OCI-LY7 (cell line): ENCODE results near the gene KDM8. TPM values are rescaled to one million over a fixed set of nuclear protein-coding genes. Genes with fewer than 3 reads are reported as not detected.
"Not testable (repeated sequence)": the region's sequence is repeated elsewhere in the genome, so short reads cannot be mapped to it uniquely, and the experiment has no call there.

Source experiments
- BruUV-seq: library from RNA; stranded (reverse); fragments of 400-500 nt; replicated peaks from 2 replicates; lab custom pipeline; 2021; lab: Mats Ljungman, UMichigan
- CTCF ChIA-PET: fragments of 300-600 bp; sonication (Branson Sonifier 250); formaldehyde crosslinking; loops from one replicate; lab custom pipeline; 2022; ENCODE audit warnings: antibody characterized with exemption; ENCODE audit not compliant: unreplicated experiment; lab: Charles Lee
- POLR2A ChIA-PET: fragments of 300-600 bp; sonication (Branson Sonifier 250); formaldehyde crosslinking; loops from one replicate; lab custom pipeline; 2022; ENCODE audit warnings: antibody characterized with exemption; lab: Charles Lee
- DNase-seq: peaks from one replicate; pipeline ENCODE4 v3.0.0-alpha.2; 2015; ENCODE audit warnings: low spot score
- H2AFZ ChIP-seq: fragments of 200-600 bp; sonication (generic), shearing (Covaris generic); 2 replicates; pipeline ENCODE4 v1.6.1; 2014; ENCODE audit warnings: mild to moderate bottlenecking, antibody characterized with exemption, low read length, moderate library complexity
- H3K27ac ChIP-seq: fragments of 200-600 bp; sonication (generic); 2 replicates; pipeline ENCODE4 v1.5.1; 2014; ENCODE audit warnings: mixed run types, low read depth, mild to moderate bottlenecking, moderate library complexity, low read length, inconsistent platforms; ENCODE audit not compliant: poor library complexity, severe bottlenecking
- H3K36me3 ChIP-seq: fragments of 200-600 bp; sonication (generic); 2 replicates; pipeline ENCODE4 v1.6.1; 2014; ENCODE audit warnings: mild to moderate bottlenecking, antibody characterized with exemption, low read length, moderate library complexity, mixed read lengths; ENCODE audit not compliant: insufficient read depth
- H3K4me1 ChIP-seq: fragments of 200-600 bp; sonication (generic); 2 replicates; pipeline ENCODE4 v1.5.1; 2014; ENCODE audit warnings: mild to moderate bottlenecking, low read length; ENCODE audit not compliant: insufficient read depth, poor library complexity, severe bottlenecking
- H3K4me2 ChIP-seq: fragments of 200-600 bp; sonication (generic); 2 replicates; pipeline ENCODE4 v1.6.1; 2014; ENCODE audit warnings: mild to moderate bottlenecking, low read length
- H3K4me3 ChIP-seq: fragments of 200-600 bp; sonication (generic); 2 replicates; pipeline ENCODE4 v1.5.1; 2014; ENCODE audit warnings: mild to moderate bottlenecking, low read depth, low read length; ENCODE audit not compliant: poor library complexity, severe bottlenecking
- H3K79me2 ChIP-seq: fragments of 200-600 bp; sonication (generic); 2 replicates; pipeline ENCODE4 v1.6.1; 2016; ENCODE audit warnings: low read depth, mild to moderate bottlenecking, low read length, moderate library complexity, mixed read lengths; ENCODE audit not compliant: insufficient read depth
- H3K9me2 ChIP-seq: fragments of 200-600 bp; sonication (generic); 2 replicates; pipeline ENCODE4 v1.6.1; 2016; ENCODE audit warnings: mild to moderate bottlenecking, low read length, mixed read lengths; ENCODE audit not compliant: insufficient read depth
- H3K9me3 ChIP-seq: fragments of 200-600 bp; sonication (generic); 2 replicates; pipeline ENCODE4 v1.6.1; 2014; ENCODE audit warnings: mild to moderate bottlenecking, mixed run types, low read length, mixed read lengths
- H4K20me1 ChIP-seq: fragments of 200-600 bp; sonication (generic); 2 replicates; pipeline ENCODE4 v1.6.1; 2014; ENCODE audit warnings: mild to moderate bottlenecking, antibody characterized with exemption, low read length, moderate library complexity, mixed read lengths; ENCODE audit not compliant: insufficient read depth
- EZH2phosphoT487 ChIP-seq: fragments of 200-600 bp; sonication (generic); IDR thresholded peaks from 2 replicates; pipeline ENCODE4 v1.6.1; 2018; ENCODE audit warnings: low read depth, borderline replicate concordance, mild to moderate bottlenecking, mixed run types, antibody characterized with exemption, low read length, moderate library complexity, mixed read lengths
- intact Hi-C: fragments of 100-400 bp; cut with micrococcal nuclease; formaldehyde crosslinking; loops from one replicate; pipeline ENCODE4 v1.10.0; 2022; ENCODE audit not compliant: unreplicated experiment
- total RNA-seq, 2 experiments: library from RNA; depleted of rRNA in 1 of 2; stranded (reverse); fragments of >200 nt in 1 of 2; shearing (Covaris generic) in 1 of 2; gene quantifications; 2 replicates each; pipeline ENCODE4 v1.2.3, GENCODE V29; 2014 to 2022
- TF ChIP-seq, protein P1 (sequence below): fragments of 200-600 bp; sonication (generic); conservative IDR thresholded peaks from 2 replicates; pipeline ENCODE4 v1.5.1; 2014; ENCODE audit warnings: mild to moderate bottlenecking, antibody characterized with exemption, low read length, moderate library complexity, mixed read lengths

Gene KDM8
- total RNA-seq, 2 experiments from 2014 or later: 14.2 to 14.5 TPM

DNA sequence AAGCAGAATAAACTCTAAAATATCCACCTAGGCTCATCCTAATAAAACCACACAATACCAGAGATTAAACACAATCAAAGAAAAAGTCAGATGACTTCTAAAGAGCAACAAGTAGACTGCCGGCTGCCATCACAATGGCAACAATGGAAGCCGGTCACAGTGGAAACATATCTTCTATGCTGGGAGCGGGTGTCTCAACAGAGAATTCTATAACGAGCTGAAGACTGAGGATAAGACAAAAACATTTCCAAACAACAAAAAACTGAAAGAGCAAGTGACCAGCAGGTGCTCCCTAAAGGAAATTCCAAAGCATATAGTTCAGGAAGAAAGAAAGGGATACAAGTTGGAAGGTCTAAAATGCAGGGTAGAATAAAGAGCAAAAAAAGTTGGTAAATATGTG lies 56.4 kb downstream of the KDM8 start:
- peaks cover 12% of the 10 kb centered on the region for H3K4me1 ChIP-seq
- TF ChIP-seq, protein P1, sequence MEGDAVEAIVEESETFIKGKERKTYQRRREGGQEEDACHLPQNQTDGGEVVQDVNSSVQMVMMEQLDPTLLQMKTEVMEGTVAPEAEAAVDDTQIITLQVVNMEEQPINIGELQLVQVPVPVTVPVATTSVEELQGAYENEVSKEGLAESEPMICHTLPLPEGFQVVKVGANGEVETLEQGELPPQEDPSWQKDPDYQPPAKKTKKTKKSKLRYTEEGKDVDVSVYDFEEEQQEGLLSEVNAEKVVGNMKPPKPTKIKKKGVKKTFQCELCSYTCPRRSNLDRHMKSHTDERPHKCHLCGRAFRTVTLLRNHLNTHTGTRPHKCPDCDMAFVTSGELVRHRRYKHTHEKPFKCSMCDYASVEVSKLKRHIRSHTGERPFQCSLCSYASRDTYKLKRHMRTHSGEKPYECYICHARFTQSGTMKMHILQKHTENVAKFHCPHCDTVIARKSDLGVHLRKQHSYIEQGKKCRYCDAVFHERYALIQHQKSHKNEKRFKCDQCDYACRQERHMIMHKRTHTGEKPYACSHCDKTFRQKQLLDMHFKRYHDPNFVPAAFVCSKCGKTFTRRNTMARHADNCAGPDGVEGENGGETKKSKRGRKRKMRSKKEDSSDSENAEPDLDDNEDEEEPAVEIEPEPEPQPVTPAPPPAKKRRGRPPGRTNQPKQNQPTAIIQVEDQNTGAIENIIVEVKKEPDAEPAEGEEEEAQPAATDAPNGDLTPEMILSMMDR: no peak
- no peak for TF ChIP-seq EZH2phosphoT487

DNA sequence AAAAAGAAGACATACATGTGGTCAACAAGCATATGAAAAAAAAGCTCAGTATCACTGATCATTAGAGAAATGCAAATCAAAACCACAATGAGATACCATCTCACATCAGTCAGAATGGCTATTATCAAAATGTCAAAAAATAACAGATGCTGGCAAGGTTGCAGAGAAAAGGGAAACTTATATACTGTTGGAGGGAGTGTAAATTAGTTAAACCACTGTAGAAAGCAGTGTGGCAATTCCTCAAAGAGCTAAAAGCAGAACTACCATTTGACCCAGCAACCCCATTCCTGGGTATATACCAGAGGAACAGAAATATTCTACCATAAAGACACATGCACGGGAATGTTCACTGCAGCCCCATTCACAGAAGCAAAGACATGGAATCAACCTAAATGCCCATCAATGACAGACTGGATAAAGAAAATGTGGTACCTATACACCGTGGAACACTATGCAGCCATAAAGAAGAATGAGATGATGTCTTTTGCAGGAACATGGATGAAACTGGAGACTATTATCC lies 59.6 kb downstream of the KDM8 start:
- H4K20me1 ChIP-seq, BruUV-seq: not testable (repeated sequence)

More for the DNA sequence above, 56.4 kb downstream of the KDM8 start:
- Histone ChIP-seq H4K20me1 (no peaks in the 10 kb centered on the region), H3K27ac (no peak overlapping the region), H3K4me2 (no peak overlapping the region), H2AFZ (no peak overlapping the region), H3K36me3 (peaks cover 23% of the 10 kb centered on the region), H3K4me3 (no peak overlapping the region), H3K9me3 (no peaks in the 10 kb centered on the region), H3K79me2 (no peaks in the 10 kb centered on the region), H3K9me2 (no peaks in the 10 kb centered on the region)
- BruUV-seq: no TSS peak
- POLR2A ChIA-PET: interaction anchor here (0.6 kb wide), 2 partner anchors 538 to 1296 kb away, joined by 3 read pairs; no protein-coding TSS in a partner anchor
- DNase-seq: no peak
- intact Hi-C loops: no loop called here
- CTCF ChIA-PET: no interaction called here

GRCh38 chr16:27264151-27264550 lies 60.8 kb downstream of the KDM8 start:
- Histone ChIP-seq H3K4me2 (no peak overlapping the region), H3K9me2 (no peaks in the 10 kb centered on the region), H3K27ac (no peak overlapping the region), H3K4me1 (peaks cover 26% of the 10 kb centered on the region), H3K9me3 (no peaks in the 10 kb centered on the region), H2AFZ (no peak overlapping the region), H4K20me1 (no peaks in the 10 kb centered on the region), H3K4me3 (no peak overlapping the region), H3K79me2 (peaks cover 14% of the 10 kb centered on the region; the same call in 1 of the 2 replicates), H3K36me3 (no peaks in the 10 kb centered on the region)
- TF ChIP-seq, protein P1: no peak
- no peak for TF ChIP-seq EZH2phosphoT487
- no peak for DNase-seq
- no TSS peak for BruUV-seq
- ChIA-PET CTCF (no interaction called here), POLR2A (interaction anchor here (0.6 to 1.6 kb wide), 4 partner anchors 10 to 29 kb away, joined by 3 to 4 read pairs (median 3); no protein-coding TSS in a partner anchor)
- intact Hi-C loops: no loop called here

More for the DNA sequence above, 59.6 kb downstream of the KDM8 start:
- DNase-seq, H3K79me2 ChIP-seq, H3K4me3 ChIP-seq, H2AFZ ChIP-seq, H3K9me2 ChIP-seq, intact Hi-C loops, H3K36me3 ChIP-seq, H3K27ac ChIP-seq, H3K9me3 ChIP-seq, H3K4me2 ChIP-seq: not testable (repeated sequence)
- POLR2A ChIA-PET: interaction anchor here (1.0 kb wide), 1 partner anchor 9 kb away, joined by 3 read pairs; no protein-coding TSS in a partner anchor
- peaks cover 21% of the 10 kb centered on the region for H3K4me1 ChIP-seq
- CTCF ChIA-PET: interaction anchor here (1.0 kb wide), 1 partner anchor 15 kb away, joined by 4 read pairs; no protein-coding TSS in a partner anchor
